Esophagus muscularis mucosa (tissue), 3 donors: Measurements from ENCODE around the gene PHF23.

Experiments used
- CTCF ChIP-seq, 3 experiments: fragments of 200-600 bp in 2 of 3; fragments of 450-650 bp in 1 of 3; sonication (generic) in 2 of 3; IDR thresholded peaks; one replicate each; pipeline ENCODE4 v1.5.1; 2017 to 2019; ENCODE audit warnings: antibody characterized with exemption in 3 of 3, mild to moderate bottlenecking in 2 of 3, moderate library complexity in 1 of 3
- POLR2A ChIP-seq: fragments of 450-650 bp; IDR thresholded peaks from one replicate; pipeline ENCODE4 v1.6.1; 2017; ENCODE audit warnings: antibody characterized with exemption, moderate library complexity, mild to moderate bottlenecking, low read depth

- TF ChIP-seq CTCF (IDR thresholded peaks at IDR 0.05) (no peak), POLR2A (no peak)
These were observed 23.1 kb upstream of the PHF23 start, which contains the start of gene CLDN7 for GRCh38 chr17:7262192-7262934.
